ENCODE data around the gene BTBD2. TPM values are rescaled to one million over a fixed set of nuclear protein-coding genes. Genes with fewer than 3 reads are reported as not detected.

The BTBD2 gene
- total RNA-seq, 4 donors from 2014 or later: 52.8 to 137 (median 77.1) TPM

GRCh38 chr19:2055931-2056836 lies 40.7 kb upstream of the BTBD2 start:
- DNase-seq (ENCODE audit: extremely low spot score): no peak
- WGBS: 9% methylated on average over 10 of the region's 22 CpGs
- Histone ChIP-seq H3K27ac (replicated peaks in 1 of 4) (peak overlapping the region; percentile 99 to 100 (median 100)), H3K27me3 (no peaks in the 10 kb centered on the region), H3K4me1 (peaks cover 68 to 98% (median 95%) of the 10 kb centered on the region in 4 donors), H3K4me3 (peak overlapping the region; percentile 51 to 60 (median 54)), H3K9me3 (no peaks in the 10 kb centered on the region), H3K36me3 (no peaks in the 10 kb centered on the region)
- no peak for TF ChIP-seq EP300 (IDR thresholded peaks at IDR 0.05)
- TF ChIP-seq CTCF (IDR thresholded peaks at IDR 0.05): no peak
- peak; percentile 65 to 87 for TF ChIP-seq POLR2AphosphoS5 (IDR thresholded peaks at IDR 0.05)
- no peak for TF ChIP-seq POLR2A (IDR thresholded peaks at IDR 0.05; ENCODE audit: low read depth)
- intact Hi-C loops (cut with DNase I): no loop called here

- TF ChIP-seq POLR2AphosphoS5 (IDR thresholded peaks at IDR 0.05) (no peak), POLR2A (IDR thresholded peaks at IDR 0.05; ENCODE audit: low read depth) (no peak), CTCF (IDR thresholded peaks at IDR 0.05) (no peak), EP300 (IDR thresholded peaks at IDR 0.05) (no peak)
- H3K4me1 ChIP-seq: peaks cover 56 to 88% (median 82%) of the 10 kb centered on the region in 4 donors
- DNase-seq (ENCODE audit: extremely low spot score): no peak
- H3K36me3 ChIP-seq: no peaks in the 10 kb centered on the region
- intact Hi-C loops (cut with DNase I): no loop called here
- H3K4me3 ChIP-seq: no peak overlapping the region
- WGBS: 77% methylated on average over 8 of the region's 8 CpGs
- peak overlapping the region; percentile 48 to 100 (median 100) for H3K27ac ChIP-seq (replicated peaks in 1 of 4)
- H3K27me3 ChIP-seq: no peaks in the 10 kb centered on the region
- no peaks in the 10 kb centered on the region for H3K9me3 ChIP-seq
Observed at GRCh38 chr19:2054763-2055162, 39.2 kb upstream of the BTBD2 start.

GRCh38 chr19:2053601-2054389 lies 38.3 kb upstream of the BTBD2 start:
- Histone ChIP-seq H3K4me3 (no peak overlapping the region), H3K27ac (replicated peaks in 1 of 4) (peak overlapping the region; percentile 48 to 100 (median 100)), H3K9me3 (no peaks in the 10 kb centered on the region), H3K27me3 (no peaks in the 10 kb centered on the region), H3K4me1 (peaks cover 53 to 88% (median 81%) of the 10 kb centered on the region in 4 donors), H3K36me3 (peaks cover 0 to 5% (median 1%) of the 10 kb centered on the region in 4 donors)
- intact Hi-C loops (cut with DNase I): no loop called here
- WGBS: 82% methylated on average over 17 of the region's 24 CpGs
- TF ChIP-seq EP300 (IDR thresholded peaks at IDR 0.05) (no peak), POLR2A (IDR thresholded peaks at IDR 0.05; ENCODE audit: low read depth) (no peak), POLR2AphosphoS5 (IDR thresholded peaks at IDR 0.05) (peak; percentile 81 to 90), CTCF (IDR thresholded peaks at IDR 0.05) (no peak)
- DNase-seq (ENCODE audit: extremely low spot score): no peak

- no peaks in the 10 kb centered on the region for H3K9me3 ChIP-seq
- intact Hi-C loops (cut with DNase I): no loop called here
- DNase-seq (ENCODE audit: extremely low spot score): no peak
- H3K36me3 ChIP-seq: peaks cover 0 to 22% (median 10%) of the 10 kb centered on the region in 4 donors
- TF ChIP-seq POLR2A (IDR thresholded peaks at IDR 0.05; ENCODE audit: low read depth): no peak
- TF ChIP-seq CTCF (IDR thresholded peaks at IDR 0.05): no peak
- TF ChIP-seq POLR2AphosphoS5 (IDR thresholded peaks at IDR 0.05): no peak
- TF ChIP-seq EP300 (IDR thresholded peaks at IDR 0.05): no peak
- no peaks in the 10 kb centered on the region for H3K27me3 ChIP-seq
- peaks cover 65 to 88% (median 83%) of the 10 kb centered on the region in 4 donors for H3K4me1 ChIP-seq
- peak overlapping the region; percentile 87 to 100 (median 97) for H3K4me3 ChIP-seq
- 65% methylated on average over 16 of the region's 18 CpGs for WGBS
- peak overlapping the region; percentile 99 to 100 (median 100) for H3K27ac ChIP-seq (replicated peaks in 1 of 4)
Observed at GRCh38 chr19:2051773-2052704, 36.5 kb upstream of the BTBD2 start.

All from esophagus muscularis mucosa (tissue), 4 donors.